HepG2 (cell line): Measurements from ENCODE around the gene C10orf90.

ENCODE experiments used
- RFX5 ChIP-seq: IDR thresholded peaks from 2 replicates; pipeline ENCODE4 v1.6.1; 2011; ENCODE audit warnings: low read depth, low read length, improper control_type of control experiment
- SOX6 ChIP-seq, 2 experiments: fragments of 450-650 bp in 1 of 2; sonication (generic) in 1 of 2; formaldehyde crosslinking in 1 of 2; IDR thresholded peaks; 2 replicates each; pipeline versions ENCODE4 v1.4.0 to v1.6.1; 2017 to 2020; ENCODE audit warnings: antibody characterized with exemption in 1 of 2, mild to moderate bottlenecking in 1 of 2, missing genetic modification reagents in 1 of 2

- no peak for TF ChIP-seq SOX6 (IDR thresholded peaks at IDR 0.05)
- TF ChIP-seq SOX6 (CRISPR knock-in tag; IDR thresholded peaks at IDR 0.05) = no peak
- TF ChIP-seq RFX5 = no peak
These were observed 73.9 kb downstream of the C10orf90 start for GRCh38 chr10:126596472-126597016.
